ENCODE results near the gene FAM98B. TPM values are rescaled to one million over a fixed set of nuclear protein-coding genes. Genes with fewer than 3 reads are reported as not detected.

Gene FAM98B
- total RNA-seq, 1 experiment from 2014 or later: 50.0 TPM

GRCh38 chr15:38425269-38425668 lies 28.7 kb upstream of the FAM98B start:
- Histone ChIP-seq H4K91ac (ENCODE audit: insufficient read length, low read depth, low read length) (no peak overlapping the region), H3T11ph (ENCODE audit: low read length) (no peak overlapping the region), H3K27me3 (ENCODE audit: insufficient read depth, low read length) (no peaks in the 10 kb centered on the region), H3K23me2 (ENCODE audit: insufficient read length, low read depth, low read length, poor library complexity, severe bottlenecking) (no peaks in the 10 kb centered on the region), H3K4ac (ENCODE audit: low read depth, low read length) (no peak overlapping the region), H4K8ac (replicated peaks; ENCODE audit: insufficient read length, low read depth, low read length) (no peak overlapping the region), H3K4me1 (ENCODE audit: insufficient read depth, low read length) (no peaks in the 10 kb centered on the region), H3K14ac (ENCODE audit: insufficient read depth, low read length) (no peak overlapping the region), H2AK5ac (ENCODE audit: insufficient read length, low read length) (no peak overlapping the region), H3K18ac (ENCODE audit: insufficient read length, low read depth, low read length) (no peak overlapping the region), H2AFZ (ENCODE audit: low read length) (no peak overlapping the region), H3K23ac (ENCODE audit: insufficient read length, low read depth, low read length) (no peak overlapping the region), H3K9me3 (ENCODE audit: control insufficient read depth, low read depth, low read length) (no peaks in the 10 kb centered on the region), H3K79me2 (ENCODE audit: insufficient read depth, low read length) (no peaks in the 10 kb centered on the region), H2BK5ac (ENCODE audit: insufficient read length, low read length) (no peak overlapping the region), H3K27ac (ENCODE audit: insufficient read length, low read depth, low read length) (no peak overlapping the region), H3K79me1 (ENCODE audit: insufficient read depth, low read depth, low read length, poor library complexity, severe bottlenecking) (no peaks in the 10 kb centered on the region), H2BK120ac (ENCODE audit: low read depth, low read length, poor library complexity, severe bottlenecking) (no peak overlapping the region), H3K56ac (ENCODE audit: insufficient read length, low read depth, low read length) (no peak overlapping the region), H4K20me1 (ENCODE audit: control insufficient read depth, insufficient read depth, insufficient read length) (no peaks in the 10 kb centered on the region), H4K5ac (ENCODE audit: insufficient read length, low read depth, low read length) (no peak overlapping the region), H3K9ac (ENCODE audit: extremely low read depth, insufficient read length, low read length) (no peak overlapping the region), H3K4me2 (ENCODE audit: insufficient read depth, insufficient read length, low read length) (no peak overlapping the region), H2BK20ac (ENCODE audit: low read depth, low read length, poor library complexity, severe bottlenecking) (no peak overlapping the region), H2BK12ac (ENCODE audit: insufficient read length, low read depth, low read length) (no peak overlapping the region), H2BK15ac (ENCODE audit: low read depth, low read length) (no peak overlapping the region)
- no CpG with 5 or more reads among the region's 1 CpG for WGBS (ENCODE audit: extremely low coverage, insufficient read length, low lambda C conversion rate)
- H3K4me1 Mint-ChIP-seq: no peaks in the 10 kb centered on the region
- H3K27me3 Mint-ChIP-seq (ENCODE audit: low read depth): no peaks in the 10 kb centered on the region; the same call in none of the 2 replicates
- H3K9me3 Mint-ChIP-seq: no peaks in the 10 kb centered on the region; a peak in 1 of 5 replicates
- H3K36me3 Mint-ChIP-seq (ENCODE audit: insufficient read depth in 1 of 3, low read depth in 3 of 3): no peaks in the 10 kb centered on the region
- H3K4me3 Mint-ChIP-seq: no peak overlapping the region
- DNase-seq: no peak
- TF ChIP-seq CTCF (conservative IDR thresholded peaks at IDR 0.05): no peak
- no peak overlapping the region for H3K27ac Mint-ChIP-seq

Data from H9 (cell line).